Measurements from ENCODE around the gene NLGN1.
"Not testable (repeated sequence)": the region's sequence is repeated elsewhere in the genome, so short reads cannot be mapped to it uniquely, and the experiment has no call there.

NLGN1 gene

DNA sequence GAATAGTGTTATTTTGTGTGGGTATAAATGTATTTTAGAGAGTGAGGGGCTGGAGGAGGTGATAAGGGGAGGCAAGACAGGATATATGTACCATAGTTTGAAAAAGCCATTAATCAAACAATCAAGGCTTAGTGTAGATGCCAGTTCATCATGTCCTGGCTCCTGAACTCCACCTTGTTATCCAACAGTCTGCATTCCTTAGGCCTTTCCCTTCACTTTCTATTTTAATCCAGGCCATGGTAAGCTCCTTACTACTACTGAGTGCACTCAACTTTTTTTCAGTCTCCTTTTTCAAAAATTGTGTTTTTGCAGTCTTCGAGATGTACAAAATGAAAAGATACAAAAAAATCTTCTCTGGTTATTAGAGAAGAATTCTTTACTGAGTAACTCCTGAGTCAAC lies 761.1 kb downstream of the NLGN1 start:
- no peak for DNase-seq (ENCODE audit: low read depth in 2 of 2)

DNA sequence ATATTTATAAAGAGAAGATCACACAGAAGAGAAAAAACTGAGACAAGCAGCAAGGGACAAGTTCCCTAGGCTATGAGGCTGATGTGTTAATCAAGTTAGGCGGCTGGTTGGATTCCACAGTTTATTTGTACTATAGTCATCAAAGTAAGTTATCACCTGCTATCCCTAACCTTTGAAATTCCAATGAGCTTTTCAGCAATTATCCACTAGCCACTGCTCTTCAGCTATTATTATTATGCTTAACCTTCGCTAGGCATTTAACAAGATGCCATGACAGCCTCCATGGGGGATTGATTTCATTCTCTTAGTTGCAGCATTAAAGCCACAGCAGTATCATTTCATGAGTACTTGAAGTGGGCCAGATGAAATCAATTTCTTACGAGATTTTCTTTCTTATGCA lies 762.1 kb downstream of the NLGN1 start:
- DNase-seq (ENCODE audit: low read depth in 2 of 2) = no peak

- DNase-seq (ENCODE audit: low read depth in 2 of 2) = peak; percentile 8 to 9
These were observed 765.0 kb downstream of the NLGN1 start for GRCh38 chr3:174162550-174162949.

- DNase-seq (ENCODE audit: low read depth in 2 of 2) = no peak
These were observed 770.5 kb downstream of the NLGN1 start for GRCh38 chr3:174168026-174168425.

- DNase-seq (ENCODE audit: low read depth in 2 of 2) = no peak
These were observed 771.2 kb downstream of the NLGN1 start for GRCh38 chr3:174168538-174169254.

DNA sequence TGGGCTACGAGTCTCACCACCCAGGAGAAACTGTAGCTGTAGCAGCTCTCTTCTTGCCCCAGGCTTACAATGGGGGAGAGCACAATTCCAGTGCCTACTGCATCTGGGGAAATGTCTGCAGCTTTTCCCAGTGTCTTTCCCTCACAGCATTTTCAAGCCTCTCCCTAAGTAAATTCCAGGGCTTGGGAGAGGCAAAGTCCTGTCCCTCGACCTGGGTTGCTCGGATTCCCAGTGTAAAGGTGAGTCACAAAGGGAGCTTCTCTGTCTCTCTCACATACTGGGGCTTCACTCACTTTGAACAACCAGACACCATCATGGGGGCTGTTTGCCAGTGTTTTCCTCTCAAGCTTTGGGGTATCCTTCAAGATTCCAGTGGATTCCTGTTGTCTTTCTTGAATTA lies 772.2 kb downstream of the NLGN1 start:
- no peak for DNase-seq (ENCODE audit: low read depth in 2 of 2)

GRCh38 chr3:174170248-174170647 lies 772.7 kb downstream of the NLGN1 start:
- no peak for DNase-seq (ENCODE audit: low read depth in 2 of 2)

GRCh38 chr3:174186377-174186989 lies 788.9 kb downstream of the NLGN1 start:
- no peak for DNase-seq (ENCODE audit: low read depth in 2 of 2)

GRCh38 chr3:174191380-174191779 lies 793.8 kb downstream of the NLGN1 start:
- no peak for DNase-seq (ENCODE audit: low read depth in 2 of 2)

DNA sequence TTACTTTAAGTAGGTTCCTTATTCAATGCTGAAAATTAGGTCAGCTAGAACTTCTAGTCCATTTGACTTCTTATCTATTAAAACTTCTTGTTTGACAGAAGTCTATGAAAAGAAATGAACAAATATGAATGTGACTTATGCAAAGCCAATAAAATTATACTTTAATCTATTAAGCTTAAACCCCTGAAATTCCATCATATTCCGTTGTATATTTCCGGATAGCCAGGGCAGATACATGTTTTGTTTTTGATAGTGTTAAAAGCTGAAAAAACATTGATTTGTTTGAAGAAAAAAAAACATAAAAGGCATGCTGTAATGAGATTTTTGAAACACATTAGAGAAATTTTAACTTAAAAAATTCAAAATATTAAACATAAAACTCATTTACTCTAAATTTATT lies 794.4 kb downstream of the NLGN1 start:
- no peak for DNase-seq (ENCODE audit: low read depth in 2 of 2)

DNA sequence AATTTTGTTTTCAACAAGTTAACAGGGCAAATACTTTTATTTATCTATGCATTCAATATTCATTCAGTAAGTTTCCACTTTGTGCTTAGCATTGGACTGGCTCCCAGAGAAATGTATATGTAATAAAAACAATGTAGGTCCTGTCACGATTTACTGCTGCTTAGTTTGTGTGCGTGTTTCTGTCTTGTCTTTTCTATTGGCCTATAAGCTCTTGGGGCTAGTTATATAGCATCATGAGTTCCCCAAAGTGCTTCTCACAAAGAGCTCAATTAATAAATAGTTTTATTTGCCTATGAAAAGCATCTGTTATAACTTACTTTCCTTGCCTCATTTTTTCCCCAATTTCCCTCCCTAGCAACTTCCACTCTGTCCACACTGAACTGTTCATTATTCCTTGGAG lies 794.9 kb downstream of the NLGN1 start:
- DNase-seq (ENCODE audit: low read depth in 2 of 2) = no peak

GRCh38 chr3:174193604-174194003 lies 796.1 kb downstream of the NLGN1 start:
- DNase-seq (ENCODE audit: low read depth in 2 of 2) = no peak

DNA sequence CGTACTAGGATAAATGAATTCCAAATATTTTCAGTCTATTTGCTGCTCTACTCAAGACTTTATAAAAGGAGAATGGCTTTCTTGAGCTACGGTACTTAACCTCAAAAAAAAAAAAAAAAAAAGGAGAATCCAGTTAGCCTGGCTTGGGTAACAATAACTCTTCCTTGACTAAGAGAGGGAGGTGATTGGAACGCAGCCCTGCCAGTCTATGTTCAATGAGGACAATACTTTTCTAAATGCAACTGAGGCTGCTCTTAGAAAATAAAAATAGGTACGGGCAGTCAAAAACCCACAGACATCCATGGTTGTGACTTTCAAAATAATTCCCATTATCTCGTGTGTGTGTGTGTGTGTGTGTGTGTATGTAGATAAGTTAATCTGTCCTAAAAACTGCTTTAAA lies 799.9 kb downstream of the NLGN1 start:
- no peak for DNase-seq (ENCODE audit: low read depth in 2 of 2)

GRCh38 chr3:174198199-174198598 lies 800.7 kb downstream of the NLGN1 start:
- no peak for DNase-seq (ENCODE audit: low read depth in 2 of 2)

DNA sequence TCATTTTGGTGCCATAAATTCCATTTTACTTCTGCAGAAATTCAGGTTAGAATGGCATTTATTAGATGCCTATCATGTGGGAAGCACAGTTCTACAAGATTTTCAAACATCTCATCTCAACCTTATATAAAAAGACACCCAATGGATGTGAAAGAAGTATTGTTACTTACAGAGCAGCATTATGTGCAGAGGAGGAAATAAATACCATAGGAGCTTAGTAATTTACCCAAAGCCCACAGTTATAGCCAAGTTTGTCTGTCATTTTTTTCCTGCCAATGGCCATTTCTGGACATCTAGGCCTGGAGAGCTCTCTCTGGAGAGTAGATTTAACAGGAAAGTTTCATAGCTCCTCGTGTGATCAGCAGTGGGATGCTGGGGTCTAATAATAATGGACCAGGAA lies 802.2 kb downstream of the NLGN1 start:
- no peak for DNase-seq (ENCODE audit: low read depth in 2 of 2)

GRCh38 chr3:174202116-174202515 lies 804.6 kb downstream of the NLGN1 start:
- no peak for DNase-seq (ENCODE audit: low read depth in 2 of 2)

DNA sequence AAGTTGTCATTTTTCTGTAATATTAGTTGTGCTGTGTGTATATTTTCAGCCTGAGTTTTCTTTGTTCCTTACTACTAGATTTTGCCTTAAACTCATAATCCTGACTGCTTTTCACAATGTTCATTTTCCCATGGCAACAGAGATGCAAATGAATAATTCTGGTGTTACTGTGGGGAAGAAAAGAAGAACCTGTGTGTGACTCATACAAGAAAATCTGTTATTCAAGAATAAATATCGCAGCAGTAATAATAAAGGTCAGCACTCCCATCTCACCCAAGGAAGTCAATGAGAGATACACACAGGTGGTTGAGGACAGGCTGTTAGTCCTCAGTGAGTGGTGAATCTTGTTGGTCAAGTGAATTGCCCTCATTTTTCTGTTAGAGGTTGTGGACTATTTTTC lies 805.0 kb downstream of the NLGN1 start:
- no peak for DNase-seq (ENCODE audit: low read depth in 2 of 2)

- DNase-seq (ENCODE audit: low read depth in 2 of 2) = no peak
These were observed 807.2 kb downstream of the NLGN1 start for GRCh38 chr3:174204765-174205164.

DNA sequence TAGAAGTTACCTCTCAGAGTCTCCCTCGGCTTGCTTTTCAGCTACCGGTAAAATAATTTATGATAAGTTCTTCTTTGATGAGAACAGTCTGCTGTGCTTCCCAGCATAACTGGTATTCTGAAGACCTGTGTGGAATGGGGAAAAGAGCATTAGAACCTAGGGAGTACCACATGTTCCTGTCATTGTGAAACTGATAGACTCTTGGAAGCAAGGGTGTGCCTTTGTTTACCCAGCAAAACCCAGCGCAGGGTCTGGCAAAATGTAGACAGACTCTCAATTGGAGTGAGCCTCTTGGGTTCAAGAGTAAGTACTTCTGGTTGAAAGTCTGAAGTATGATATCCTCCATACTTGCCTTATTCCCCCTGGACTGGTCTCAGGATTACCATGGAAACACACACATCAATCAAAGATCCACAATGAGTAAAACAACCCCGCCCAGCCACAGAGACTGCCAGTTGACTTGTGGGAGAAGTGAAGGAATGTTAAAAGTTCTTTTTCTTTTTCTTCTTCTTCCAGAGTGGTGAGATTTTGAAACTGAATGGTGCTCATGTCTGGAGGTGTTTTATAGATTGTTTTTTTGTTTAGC lies 809.2 kb downstream of the NLGN1 start:
- DNase-seq (ENCODE audit: low read depth in 2 of 2) = no peak

DNA sequence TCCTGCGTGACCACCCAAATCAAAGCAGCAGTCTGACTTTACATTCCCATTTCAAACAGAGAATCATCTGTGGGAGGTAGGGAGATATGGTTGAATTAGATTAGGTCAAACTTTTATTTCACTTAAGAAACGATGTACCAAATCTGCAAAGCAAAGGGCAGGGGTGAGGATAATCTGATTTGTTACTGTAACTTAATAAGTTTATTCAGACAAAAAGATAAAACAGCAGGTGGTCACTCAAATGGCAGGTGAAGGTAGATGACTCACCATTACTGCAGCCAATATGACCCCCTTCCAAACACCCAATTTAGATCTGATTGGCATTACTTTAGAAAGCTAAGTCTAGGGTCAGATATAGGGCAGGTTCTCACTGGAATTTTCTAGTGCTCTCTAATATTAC lies 810.6 kb downstream of the NLGN1 start:
- DNase-seq (ENCODE audit: low read depth in 2 of 2) = no peak

DNA sequence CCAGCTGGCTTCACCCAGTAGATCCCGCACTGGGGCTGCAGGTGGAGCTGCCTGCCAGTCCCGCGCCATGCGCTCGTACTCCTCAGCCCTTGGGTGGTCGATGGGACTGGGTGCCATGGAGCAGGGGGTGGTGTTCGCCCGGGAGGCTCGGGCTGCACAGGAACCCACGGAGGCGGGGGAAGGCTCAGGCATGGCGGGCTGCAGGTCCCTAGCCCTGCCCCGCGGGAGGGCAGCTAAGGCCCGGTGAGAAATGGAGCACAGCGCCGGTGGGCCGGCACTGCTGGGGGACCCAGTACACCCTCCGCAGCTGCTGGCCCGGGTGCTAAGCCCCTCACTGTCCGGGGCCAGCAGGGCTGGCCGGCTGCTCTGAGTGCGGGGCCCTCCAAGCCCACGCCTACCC lies 814.4 kb downstream of the NLGN1 start:
- DNase-seq (ENCODE audit: low read depth in 2 of 2) = not testable (repeated sequence)

DNA sequence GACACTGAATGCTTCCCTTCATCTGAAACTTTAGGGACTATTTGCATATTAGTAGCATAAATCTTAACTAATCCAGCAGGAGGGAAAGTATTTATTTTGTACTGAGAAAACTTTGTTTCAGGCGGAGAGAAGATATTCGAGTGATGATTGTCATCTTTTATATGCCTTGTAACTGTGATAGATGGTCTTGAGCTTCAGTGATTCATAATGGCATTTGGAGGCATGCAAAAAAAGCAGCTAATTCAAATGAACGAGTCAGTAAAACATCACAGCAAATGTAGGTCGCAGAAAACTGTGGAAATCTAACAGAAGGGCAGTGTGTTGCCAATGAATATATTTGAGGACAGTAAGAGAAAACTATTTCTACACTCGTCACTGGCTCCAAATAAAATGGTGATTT lies 817.9 kb downstream of the NLGN1 start:
- no peak for DNase-seq (ENCODE audit: low read depth in 2 of 2)

GRCh38 chr3:174216019-174216418 lies 818.5 kb downstream of the NLGN1 start:
- DNase-seq (ENCODE audit: low read depth in 2 of 2) = no peak
